ENCODE results near the gene RPS25.

RPS25 gene

DNA sequence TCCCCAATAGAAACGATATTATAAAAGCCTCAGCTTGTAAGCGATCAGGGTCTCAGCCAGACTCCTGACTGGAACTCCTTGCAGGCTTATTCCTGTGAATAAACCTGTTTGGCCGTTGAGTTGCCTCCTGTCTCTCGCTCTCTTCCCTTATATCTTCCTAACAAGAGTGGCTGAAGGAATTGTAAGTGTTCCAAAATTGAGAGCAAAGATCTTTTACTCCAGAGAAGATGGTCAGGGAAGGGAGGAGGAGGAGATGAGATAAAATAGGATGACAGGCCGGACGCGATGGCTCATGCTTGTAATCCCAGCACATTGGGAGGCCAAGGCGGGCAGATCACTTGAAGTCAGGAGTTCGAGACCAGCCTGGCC is 13.8 kb upstream of the RPS25 start:
- no peaks in the 10 kb centered on the region for H3K9me3 ChIP-seq (ENCODE audit: control insufficient read depth, low read length)
- H3K4me3 ChIP-seq (ENCODE audit: low read length): no peak overlapping the region
- H3K27me3 ChIP-seq (ENCODE audit: control insufficient read depth, insufficient read depth, low read length): no peaks in the 10 kb centered on the region
- H3K36me3 ChIP-seq (ENCODE audit: control insufficient read depth, insufficient read depth, low read length): no peaks in the 10 kb centered on the region
- peaks cover 30% of the 10 kb centered on the region for H3K4me1 ChIP-seq (ENCODE audit: control insufficient read depth, insufficient read depth, low read length)
- no peak overlapping the region for H3K9ac ChIP-seq (ENCODE audit: low read length)

DNA sequence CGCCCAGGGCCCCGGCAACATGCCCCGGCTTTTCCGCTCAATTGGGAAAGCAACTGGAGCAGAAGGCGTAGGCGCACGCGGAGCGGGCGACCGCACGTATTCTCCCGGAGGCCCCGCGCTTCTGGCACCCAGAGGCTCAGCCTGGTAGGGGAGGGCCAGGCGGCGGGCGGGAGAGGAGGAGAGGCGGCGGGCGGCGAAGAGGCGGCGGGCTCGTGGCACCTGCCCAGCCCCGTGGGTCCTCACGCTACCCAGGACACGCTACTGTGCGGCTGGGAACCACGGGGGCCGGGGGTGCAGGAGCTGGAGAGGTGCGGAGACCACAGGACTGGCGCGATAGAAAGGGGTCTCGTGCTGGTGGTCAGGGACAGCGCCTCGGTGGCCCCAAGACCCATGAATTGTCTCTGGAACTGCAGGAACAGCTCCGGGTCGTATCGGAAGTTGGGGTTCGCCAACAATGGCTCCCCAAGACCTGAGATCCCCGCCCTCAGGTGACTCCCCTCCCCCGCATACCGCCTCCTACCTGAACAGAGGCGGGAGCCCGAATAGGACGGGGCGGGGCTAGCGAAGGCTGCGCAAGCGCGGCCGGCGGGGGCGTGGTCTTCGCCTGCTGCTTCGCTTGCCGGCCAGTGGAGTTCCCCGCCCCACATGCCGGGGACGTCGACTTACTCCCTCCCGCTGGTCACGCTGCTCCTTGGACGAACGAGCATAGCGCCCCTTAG is 12.3 kb upstream of the RPS25 start, which contains the start of gene SLC37A4:
SLC37A4 (minus strand) TSS at position 549 of the 719 bp plus-strand sequence.
- Histone ChIP-seq H3K4me3 (ENCODE audit: low read length) (peak within 1 kb of the TSS; percentile 67), H3K9ac (ENCODE audit: low read length) (peak within 1 kb of the TSS; percentile 83), H3K27me3 (ENCODE audit: control insufficient read depth, insufficient read depth, low read length) (no peaks in the 10 kb centered on the region), H3K4me1 (ENCODE audit: control insufficient read depth, insufficient read depth, low read length) (peaks cover 34% of the 10 kb centered on the region), H3K36me3 (ENCODE audit: control insufficient read depth, insufficient read depth, low read length) (no peaks in the 10 kb centered on the region), H3K9me3 (ENCODE audit: control insufficient read depth, low read length) (no peaks in the 10 kb centered on the region)

DNA sequence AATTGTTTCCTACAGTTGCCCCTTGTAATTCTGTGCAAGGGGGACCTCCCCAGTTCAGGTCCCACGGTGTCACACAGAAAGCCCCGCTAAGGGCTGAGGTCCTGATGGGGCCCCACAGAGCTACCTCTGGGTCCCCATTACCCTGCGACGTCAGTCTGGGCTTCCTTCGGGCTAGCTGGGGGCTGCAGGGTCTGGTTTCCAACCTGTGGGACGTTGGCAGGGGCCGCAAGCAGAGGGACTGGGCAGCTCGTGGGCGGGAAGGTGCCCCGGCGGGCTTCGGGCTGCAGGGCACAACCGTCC is 11.8 kb upstream of the RPS25 start:
- H3K4me3 ChIP-seq (ENCODE audit: low read length): peak overlapping the region; percentile 67
- H3K36me3 ChIP-seq (ENCODE audit: control insufficient read depth, insufficient read depth, low read length): no peaks in the 10 kb centered on the region
- no peaks in the 10 kb centered on the region for H3K27me3 ChIP-seq (ENCODE audit: control insufficient read depth, insufficient read depth, low read length)
- peak overlapping the region; percentile 83 for H3K9ac ChIP-seq (ENCODE audit: low read length)
- peaks cover 37% of the 10 kb centered on the region for H3K4me1 ChIP-seq (ENCODE audit: control insufficient read depth, insufficient read depth, low read length)
- H3K9me3 ChIP-seq (ENCODE audit: control insufficient read depth, low read length): no peaks in the 10 kb centered on the region

DNA sequence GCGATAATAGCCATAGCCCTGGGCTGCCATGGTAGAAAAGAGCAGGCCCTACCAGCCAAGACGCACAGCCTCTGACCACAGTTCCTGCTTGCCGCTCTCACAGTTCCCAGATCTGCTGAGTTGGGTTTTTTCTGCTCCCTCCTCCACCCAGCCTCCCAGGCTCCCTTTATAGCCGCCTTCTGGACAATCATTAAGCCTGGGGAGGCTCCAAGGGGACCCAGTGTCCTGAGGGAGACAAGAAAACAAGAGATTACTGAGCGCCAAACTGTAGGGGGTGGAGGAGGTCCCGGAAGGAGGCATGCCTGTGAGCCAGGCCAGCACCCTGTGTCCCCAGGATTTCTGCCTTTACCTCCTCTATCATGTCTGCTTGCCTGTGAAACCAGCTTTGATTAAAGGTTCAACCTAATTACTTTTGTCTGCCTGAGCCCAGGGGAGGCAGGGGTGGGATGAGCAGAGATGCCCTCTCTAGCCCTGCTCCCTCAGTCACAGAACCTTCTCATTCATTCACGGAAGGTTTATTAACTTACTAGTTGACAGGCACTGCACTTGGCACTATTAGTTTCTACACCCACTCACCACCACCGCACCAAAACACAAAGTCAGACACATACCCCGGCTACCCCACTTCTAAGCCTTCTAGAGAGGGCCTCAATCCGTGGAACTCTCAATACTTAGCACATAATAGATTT is 11.3 kb upstream of the RPS25 start:
- Histone ChIP-seq H3K9ac (ENCODE audit: low read length) (peak overlapping the region; percentile 83), H3K27me3 (ENCODE audit: control insufficient read depth, insufficient read depth, low read length) (no peaks in the 10 kb centered on the region), H3K4me3 (ENCODE audit: low read length) (peak overlapping the region; percentile 67), H3K36me3 (ENCODE audit: control insufficient read depth, insufficient read depth, low read length) (no peaks in the 10 kb centered on the region), H3K9me3 (ENCODE audit: control insufficient read depth, low read length) (no peaks in the 10 kb centered on the region), H3K4me1 (ENCODE audit: control insufficient read depth, insufficient read depth, low read length) (peaks cover 42% of the 10 kb centered on the region)

DNA sequence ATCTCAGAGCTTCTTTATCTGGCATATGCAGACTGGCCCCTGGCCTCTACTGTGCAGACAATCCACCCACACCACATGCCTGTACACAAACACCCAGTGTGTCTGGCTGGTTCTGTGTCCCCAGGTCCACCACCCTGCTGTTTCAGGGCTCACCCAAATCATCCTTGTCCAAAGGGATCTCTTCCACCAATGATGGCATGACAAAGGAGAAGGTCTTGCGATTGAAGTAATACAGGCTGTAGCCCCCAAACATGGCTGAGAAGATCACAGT is 10.9 kb upstream of the RPS25 start:
- no peaks in the 10 kb centered on the region for H3K9me3 ChIP-seq (ENCODE audit: control insufficient read depth, low read length)
- no peaks in the 10 kb centered on the region for H3K36me3 ChIP-seq (ENCODE audit: control insufficient read depth, insufficient read depth, low read length)
- peak overlapping the region; percentile 83 for H3K9ac ChIP-seq (ENCODE audit: low read length)
- no peaks in the 10 kb centered on the region for H3K27me3 ChIP-seq (ENCODE audit: control insufficient read depth, insufficient read depth, low read length)
- H3K4me3 ChIP-seq (ENCODE audit: low read length): peak overlapping the region; percentile 6
- peaks cover 45% of the 10 kb centered on the region for H3K4me1 ChIP-seq (ENCODE audit: control insufficient read depth, insufficient read depth, low read length)

DNA sequence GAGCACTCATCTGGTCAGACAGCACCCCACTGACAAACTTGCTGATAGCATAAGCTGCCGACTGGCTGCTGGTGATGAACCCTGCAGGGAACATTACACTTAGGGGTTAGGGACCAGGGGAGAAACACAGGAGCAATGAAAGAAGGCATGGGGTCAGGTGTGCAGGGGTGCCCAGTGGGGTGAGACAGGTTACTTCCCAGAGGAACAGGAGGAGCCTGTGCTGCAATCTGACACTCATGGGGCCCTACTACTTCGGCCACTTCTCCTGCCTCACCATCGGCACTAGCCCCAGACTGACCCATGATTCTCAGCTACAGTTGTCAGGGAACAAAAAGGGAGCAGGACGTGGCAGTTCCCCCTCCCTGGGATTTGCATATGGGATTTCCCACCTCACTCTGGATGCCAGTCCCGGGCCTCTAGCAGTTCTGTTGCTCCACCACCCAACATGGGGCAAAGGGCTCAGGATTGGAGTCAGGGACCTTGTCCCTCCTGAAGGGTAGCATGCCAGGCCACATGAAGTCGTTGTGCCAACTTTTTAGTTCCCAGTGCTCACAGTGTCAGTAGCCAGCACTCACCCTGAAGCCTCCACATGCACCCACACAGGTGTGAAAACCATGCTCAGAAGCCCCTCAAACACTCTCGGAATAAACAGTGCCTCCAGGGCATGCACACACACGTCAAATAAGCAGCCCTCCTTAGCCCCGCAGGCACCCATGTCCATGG is 10.4 kb upstream of the RPS25 start:
- no peaks in the 10 kb centered on the region for H3K36me3 ChIP-seq (ENCODE audit: control insufficient read depth, insufficient read depth, low read length)
- peak overlapping the region; percentile 6 for H3K4me3 ChIP-seq (ENCODE audit: low read length)
- peaks cover 45% of the 10 kb centered on the region for H3K4me1 ChIP-seq (ENCODE audit: control insufficient read depth, insufficient read depth, low read length)
- H3K9ac ChIP-seq (ENCODE audit: low read length): peak overlapping the region; percentile 83
- H3K9me3 ChIP-seq (ENCODE audit: control insufficient read depth, low read length): no peaks in the 10 kb centered on the region
- no peaks in the 10 kb centered on the region for H3K27me3 ChIP-seq (ENCODE audit: control insufficient read depth, insufficient read depth, low read length)

DNA sequence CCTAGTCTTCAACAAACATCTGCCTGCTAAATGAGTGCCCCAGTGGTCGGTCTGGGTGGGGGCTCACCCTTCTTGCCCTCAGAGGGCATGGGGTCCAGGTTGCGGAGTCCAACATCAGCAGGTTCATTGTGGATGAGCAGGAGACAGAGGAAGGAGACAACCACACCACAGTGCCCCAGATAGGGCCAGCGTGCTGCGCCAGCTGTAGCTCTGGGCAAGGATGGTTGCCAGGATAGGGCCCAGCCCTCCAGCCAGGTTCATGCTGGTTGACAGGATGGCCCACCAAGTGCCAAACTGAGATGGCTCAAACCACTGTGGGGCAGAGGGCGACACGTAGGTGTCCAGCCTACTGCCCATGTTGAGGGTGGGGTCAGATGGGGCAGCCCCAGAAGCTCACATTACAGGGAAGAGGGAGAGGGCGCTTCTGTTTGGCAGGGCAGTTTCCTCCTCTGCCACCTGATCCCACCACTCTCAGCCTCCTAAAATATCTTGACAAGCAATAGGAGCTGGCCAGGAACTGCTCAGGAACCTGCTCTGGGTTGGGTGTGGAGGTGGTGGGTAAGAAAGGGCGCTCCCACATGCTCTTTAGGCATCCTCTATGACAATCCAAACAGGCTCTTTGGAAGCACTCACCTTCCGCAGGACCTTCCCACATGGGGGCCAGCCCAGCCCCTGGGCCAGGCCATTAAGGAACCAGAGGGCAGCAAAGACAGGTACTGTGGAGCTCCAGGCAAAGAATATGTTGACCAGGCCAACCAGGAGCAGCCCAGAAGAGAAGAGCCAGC is 9.6 kb upstream of the RPS25 start:
- Histone ChIP-seq H3K9me3 (ENCODE audit: control insufficient read depth, low read length) (no peaks in the 10 kb centered on the region), H3K27me3 (ENCODE audit: control insufficient read depth, insufficient read depth, low read length) (no peaks in the 10 kb centered on the region), H3K9ac (ENCODE audit: low read length) (peak overlapping the region; percentile 83), H3K4me1 (ENCODE audit: control insufficient read depth, insufficient read depth, low read length) (peaks cover 45% of the 10 kb centered on the region), H3K4me3 (ENCODE audit: low read length) (no peak overlapping the region), H3K36me3 (ENCODE audit: control insufficient read depth, insufficient read depth, low read length) (no peaks in the 10 kb centered on the region)

DNA sequence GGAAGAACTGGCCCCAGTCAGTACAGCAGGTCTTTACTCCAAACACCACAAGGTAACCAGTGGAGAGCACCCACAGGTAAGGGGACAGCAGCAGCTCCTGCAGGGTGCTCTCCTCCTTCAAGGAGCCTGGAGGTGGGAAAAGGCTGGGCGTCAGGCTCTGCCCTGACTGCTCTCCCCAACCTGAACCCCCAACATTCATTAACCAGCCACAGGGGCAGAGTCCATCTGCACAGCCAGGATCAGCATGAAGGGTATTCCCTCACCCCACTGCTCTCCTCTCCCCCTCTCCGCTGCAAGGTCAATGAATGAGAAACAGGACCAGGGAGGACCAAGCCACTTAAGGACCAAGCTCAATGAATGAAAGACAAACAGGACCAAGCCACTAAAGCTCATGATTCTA is 8.8 kb upstream of the RPS25 start:
- Histone ChIP-seq H3K4me3 (ENCODE audit: low read length) (no peak overlapping the region), H3K27me3 (ENCODE audit: control insufficient read depth, insufficient read depth, low read length) (no peaks in the 10 kb centered on the region), H3K4me1 (ENCODE audit: control insufficient read depth, insufficient read depth, low read length) (peaks cover 45% of the 10 kb centered on the region), H3K9ac (ENCODE audit: low read length) (no peak overlapping the region), H3K36me3 (ENCODE audit: control insufficient read depth, insufficient read depth, low read length) (no peaks in the 10 kb centered on the region), H3K9me3 (ENCODE audit: control insufficient read depth, low read length) (no peaks in the 10 kb centered on the region)

DNA sequence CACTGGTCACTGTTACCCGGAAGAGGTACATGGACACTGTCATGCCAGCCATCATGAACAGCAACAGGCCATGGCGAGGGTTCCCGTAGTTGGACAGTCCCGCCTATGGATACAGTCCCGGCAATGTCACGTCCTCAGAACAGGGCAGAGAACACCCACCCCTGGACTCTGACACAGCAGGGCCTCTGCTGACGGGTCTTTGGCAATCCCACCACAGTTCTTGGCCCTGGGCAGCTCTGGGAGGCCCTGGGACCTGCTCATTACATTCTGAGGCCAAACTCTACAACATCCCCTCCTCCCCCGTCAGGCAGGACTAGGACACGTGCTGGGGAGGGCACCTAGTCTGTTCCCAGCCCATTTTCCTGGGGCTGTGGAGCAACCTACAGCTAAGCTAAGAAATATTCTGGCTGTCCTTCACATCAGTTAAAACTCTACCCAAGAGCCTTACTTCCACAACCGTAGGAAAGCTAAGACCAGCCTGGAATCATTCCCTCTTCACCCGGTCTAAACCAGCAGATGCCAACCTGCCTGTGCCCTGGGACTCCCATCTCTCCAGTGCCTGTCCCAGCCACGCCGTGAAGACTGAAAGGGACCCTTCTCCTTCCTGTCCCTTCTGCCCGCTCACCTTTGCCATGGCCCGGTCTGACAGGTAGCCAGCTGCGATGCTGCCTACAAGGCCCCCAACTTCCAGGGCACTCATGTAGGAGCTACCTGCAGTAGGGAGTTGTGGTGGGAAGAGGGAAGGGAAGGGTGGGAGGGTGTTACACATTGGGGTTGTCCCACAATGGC is 8.0 kb upstream of the RPS25 start:
- Histone ChIP-seq H3K4me1 (ENCODE audit: control insufficient read depth, insufficient read depth, low read length) (peaks cover 51% of the 10 kb centered on the region), H3K36me3 (ENCODE audit: control insufficient read depth, insufficient read depth, low read length) (no peaks in the 10 kb centered on the region), H3K9ac (ENCODE audit: low read length) (no peak overlapping the region)

DNA sequence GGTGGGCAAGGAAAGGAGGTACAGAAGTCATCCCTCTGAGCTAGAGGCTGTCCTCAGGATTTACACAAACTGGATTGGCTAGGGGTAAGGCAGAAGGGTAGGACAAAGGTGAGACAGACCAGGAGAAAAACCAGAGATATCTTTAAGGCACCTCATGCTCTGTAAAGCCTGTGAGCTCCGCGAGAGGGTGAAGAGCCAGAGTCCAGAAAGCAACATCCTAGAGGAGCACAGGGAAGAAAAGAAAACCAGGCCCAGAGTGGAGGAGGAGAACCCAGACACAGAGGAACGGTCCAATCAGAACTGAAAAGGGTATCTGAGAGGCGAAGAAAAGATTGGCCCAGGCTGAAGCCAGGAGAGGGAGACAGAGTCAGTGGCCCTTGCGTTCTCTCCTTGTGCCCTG is 7.4 kb upstream of the RPS25 start:
- Histone ChIP-seq H3K9me3 (ENCODE audit: control insufficient read depth, low read length) (no peaks in the 10 kb centered on the region), H3K27me3 (ENCODE audit: control insufficient read depth, insufficient read depth, low read length) (no peaks in the 10 kb centered on the region), H3K4me1 (ENCODE audit: control insufficient read depth, insufficient read depth, low read length) (peaks cover 58% of the 10 kb centered on the region), H3K36me3 (ENCODE audit: control insufficient read depth, insufficient read depth, low read length) (no peaks in the 10 kb centered on the region), H3K4me3 (ENCODE audit: low read length) (no peak overlapping the region), H3K9ac (ENCODE audit: low read length) (no peak overlapping the region)

More for the DNA sequence above, 8.0 kb upstream of the RPS25 start:
- Histone ChIP-seq H3K4me3 (ENCODE audit: low read length) (no peak overlapping the region), H3K27me3 (ENCODE audit: control insufficient read depth, insufficient read depth, low read length) (no peaks in the 10 kb centered on the region), H3K9me3 (ENCODE audit: control insufficient read depth, low read length) (no peaks in the 10 kb centered on the region)

DNA sequence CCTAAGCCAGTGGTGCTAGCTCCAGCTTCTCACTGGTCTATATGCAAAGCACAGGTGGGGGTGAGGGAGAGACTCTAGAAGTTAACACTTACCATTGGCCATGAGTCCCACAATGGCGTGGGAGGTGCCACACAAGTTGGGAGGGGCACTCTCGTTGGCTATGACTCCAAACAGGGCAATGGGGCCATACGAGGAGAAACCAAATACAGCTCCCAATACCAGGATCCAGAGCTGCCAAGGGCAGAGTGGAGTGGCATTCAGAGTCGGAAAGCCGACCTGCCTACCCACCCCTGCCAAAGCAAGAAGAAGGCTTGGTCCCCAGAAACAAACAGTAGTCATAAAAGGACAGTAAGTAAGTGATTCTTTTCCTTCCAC is 6.9 kb upstream of the RPS25 start:
- no peak overlapping the region for H3K4me3 ChIP-seq (ENCODE audit: low read length)
- H3K9me3 ChIP-seq (ENCODE audit: control insufficient read depth, low read length): no peaks in the 10 kb centered on the region
- no peaks in the 10 kb centered on the region for H3K27me3 ChIP-seq (ENCODE audit: control insufficient read depth, insufficient read depth, low read length)
- peaks cover 62% of the 10 kb centered on the region for H3K4me1 ChIP-seq (ENCODE audit: control insufficient read depth, insufficient read depth, low read length)
- H3K36me3 ChIP-seq (ENCODE audit: control insufficient read depth, insufficient read depth, low read length): no peaks in the 10 kb centered on the region
- no peak overlapping the region for H3K9ac ChIP-seq (ENCODE audit: low read length)
